Renal pelvis (tissue), 3 donors: ENCODE measurements around the gene CTSH. TPM values are rescaled to one million over a fixed set of nuclear protein-coding genes. Genes with fewer than 3 reads are reported as not detected.

Experiments used
- polyA plus RNA-seq, 3 donors: library from polyadenylated mRNA; unstranded; fragments of 120-200 nt; gene quantifications; one replicate each; pipeline ENCODE4 v1.2.1, GENCODE V29; 2013; ENCODE audit not compliant: insufficient read length in 3 of 3

CTSH gene
- polyA plus RNA-seq, 3 donors = 147 to 221 (median 195) TPM

Other genes starting within 250 kb of the CTSH start
- gene ADAMTS7, start 133.6 kb downstream of the CTSH start, polyA plus RNA-seq = 10 to 100 TPM; 25.2 to 38.8 (median 34.1) TPM
- 100 to 1,000 TPM; 680 to 768 (median 766) TPM for gene MORF4L1, start 72.2 kb downstream of the CTSH start, polyA plus RNA-seq
- gene RASGRF1, start 145.7 kb upstream of the CTSH start, polyA plus RNA-seq = under 1 TPM; 0.40 to 0.51 (median 0.41) TPM